ENCODE results near the gene KRTAP2-3.
"Not testable (repeated sequence)": the region's sequence is repeated elsewhere in the genome, so short reads cannot be mapped to it uniquely, and the experiment has no call there.

The KRTAP2-3 gene, protein sequence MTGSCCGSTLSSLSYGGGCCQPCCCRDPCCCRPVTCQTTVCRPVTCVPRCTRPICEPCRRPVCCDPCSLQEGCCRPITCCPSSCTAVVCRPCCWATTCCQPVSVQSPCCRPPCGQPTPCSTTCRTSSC

DNA sequence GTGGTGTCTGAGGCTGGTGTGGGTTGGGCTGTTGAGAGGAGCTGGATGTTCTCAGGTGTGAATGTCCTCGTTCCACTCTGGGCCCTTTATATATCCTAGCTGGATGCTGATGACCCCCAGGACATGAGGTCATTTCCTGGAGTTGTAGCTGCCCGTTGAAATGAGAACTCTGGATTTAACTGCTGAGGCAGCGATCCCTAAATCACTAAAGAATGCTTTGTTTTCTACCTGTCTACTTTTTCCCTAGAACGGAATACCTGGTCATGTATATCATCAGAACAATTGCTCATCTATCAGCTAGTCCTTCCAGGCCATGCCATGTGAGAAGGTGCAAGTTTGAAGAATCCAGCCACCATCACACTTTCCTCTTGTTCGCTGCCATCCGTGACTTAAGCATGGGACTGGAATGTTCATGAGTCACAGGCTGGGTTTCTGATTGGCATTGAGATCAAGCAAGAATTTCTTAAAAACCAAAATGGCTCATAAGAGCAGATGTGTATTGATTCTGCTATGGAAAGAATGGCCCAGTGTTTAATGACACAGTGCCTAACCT is at the start of gene KRTAP2-3:
KRTAP2-3 (minus strand) TSS at position 63 of the 553 bp plus-strand sequence. CDS start 64 bp downstream, outside the sequence.
- no peak for DNase-seq (ENCODE audit: low read depth, low spot score)

DNA sequence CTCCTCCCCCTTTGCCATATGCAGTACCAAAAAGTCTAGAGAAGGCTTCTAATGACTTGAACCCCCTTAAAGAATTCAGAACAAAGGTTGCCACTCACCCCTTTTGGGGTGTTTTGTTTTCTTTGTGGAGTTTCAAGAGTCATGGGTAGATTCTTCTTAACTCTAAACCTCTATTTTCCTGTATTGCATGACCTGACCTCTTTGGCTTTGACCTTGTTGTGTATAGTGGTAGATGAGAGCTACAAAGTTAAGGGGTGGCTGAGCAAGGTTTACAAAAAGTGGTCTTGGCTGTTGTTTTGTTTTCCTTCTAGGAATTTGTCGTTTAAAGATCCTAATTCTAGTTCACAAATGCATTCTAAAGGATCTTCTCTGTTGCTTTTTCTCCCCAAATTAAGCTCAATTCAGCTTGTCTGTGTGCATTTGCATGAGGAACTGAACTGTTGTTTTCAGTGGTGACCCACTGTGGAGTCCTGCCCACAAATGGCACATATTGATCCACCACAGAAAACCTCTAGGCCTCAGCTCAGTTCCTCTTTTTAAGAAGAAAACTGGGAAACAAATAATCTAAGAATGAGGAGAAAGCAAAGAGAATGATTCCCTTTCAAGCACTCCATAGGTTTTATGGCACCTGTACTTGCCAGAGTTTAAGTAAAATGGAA is 48.9 kb upstream of the KRTAP2-3 start:
- DNase-seq (ENCODE audit: low read depth, low spot score) = not testable (repeated sequence)

DNA sequence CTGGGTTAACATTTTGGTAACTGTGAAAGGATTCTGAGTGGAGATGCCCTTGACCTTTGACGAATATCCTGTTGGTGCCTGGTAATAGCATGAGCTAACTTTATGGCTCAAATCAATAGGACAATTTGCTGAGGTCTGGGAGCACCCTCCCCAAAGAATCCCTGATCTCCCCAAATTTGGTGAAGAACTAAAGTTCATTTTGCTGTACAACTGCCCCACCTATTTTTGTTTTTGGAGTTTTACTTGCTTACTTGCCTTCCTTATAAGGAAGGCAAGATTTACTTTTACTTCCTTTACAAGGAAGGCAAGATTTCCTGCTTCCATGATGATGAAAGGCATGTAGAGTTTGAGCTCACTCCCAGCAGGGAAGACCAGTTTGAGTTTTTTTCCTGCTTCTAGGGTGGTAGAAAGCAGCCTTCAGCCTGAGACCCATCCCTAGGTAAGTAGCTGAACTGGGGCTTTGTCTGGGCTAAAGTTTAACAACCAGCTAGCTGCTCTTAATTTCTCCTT is 48.1 kb upstream of the KRTAP2-3 start:
- no peak for DNase-seq (ENCODE audit: low read depth, low spot score)

DNA sequence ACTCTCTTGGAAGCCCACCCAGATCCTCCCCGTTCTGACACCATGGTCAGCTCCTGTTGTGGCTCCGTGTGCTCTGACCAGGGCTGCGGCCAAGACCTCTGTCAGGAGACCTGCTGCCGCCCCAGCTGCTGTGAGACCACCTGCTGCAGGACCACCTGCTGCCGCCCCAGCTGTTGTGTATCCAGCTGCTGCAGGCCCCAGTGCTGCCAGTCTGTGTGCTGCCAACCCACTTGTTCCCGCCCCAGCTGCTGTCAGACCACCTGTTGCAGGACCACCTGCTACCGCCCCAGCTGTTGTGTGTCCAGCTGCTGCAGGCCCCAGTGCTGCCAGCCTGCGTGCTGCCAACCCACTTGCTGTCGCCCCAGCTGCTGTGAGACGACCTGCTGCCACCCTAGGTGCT is 45.4 kb upstream of the KRTAP2-3 start, which contains the start of gene KRTAP4-9:
KRTAP4-9 (plus strand) TSS at position 43 of the 400 bp plus-strand sequence; CDS start at position 43, 0 bp downstream.
- DNase-seq (ENCODE audit: low read depth, low spot score) = not testable (repeated sequence)

DNA sequence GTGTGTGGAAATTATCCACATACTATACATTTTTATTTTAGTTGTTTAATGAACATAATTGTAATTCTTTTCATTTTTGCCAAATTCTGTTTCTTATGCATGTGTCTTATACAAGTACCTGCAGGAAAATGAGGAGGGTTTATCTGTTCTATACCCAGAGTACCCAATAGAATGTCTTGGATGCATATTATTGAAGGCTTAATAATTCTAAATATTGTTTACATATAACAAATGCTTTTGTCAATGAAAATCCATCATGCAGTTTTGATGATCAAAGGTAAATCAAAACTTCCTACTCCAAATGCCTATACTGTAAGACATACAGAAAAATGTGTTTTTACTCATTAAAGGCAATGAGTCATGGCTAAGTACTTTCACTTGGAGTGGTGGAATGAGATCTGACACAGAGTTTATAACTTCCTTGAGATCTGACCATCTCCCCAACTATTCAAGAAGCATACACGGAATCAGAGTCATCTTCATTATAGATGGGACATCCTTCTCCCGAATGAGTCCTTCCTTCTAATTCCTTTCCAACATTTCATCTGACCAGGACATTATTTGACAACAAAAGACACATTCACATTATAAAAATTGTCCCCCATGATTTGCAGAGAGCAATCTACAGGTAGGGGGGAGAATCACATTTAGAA is 44.6 kb upstream of the KRTAP2-3 start:
- not testable (repeated sequence) for DNase-seq (ENCODE audit: low read depth, low spot score)

DNA sequence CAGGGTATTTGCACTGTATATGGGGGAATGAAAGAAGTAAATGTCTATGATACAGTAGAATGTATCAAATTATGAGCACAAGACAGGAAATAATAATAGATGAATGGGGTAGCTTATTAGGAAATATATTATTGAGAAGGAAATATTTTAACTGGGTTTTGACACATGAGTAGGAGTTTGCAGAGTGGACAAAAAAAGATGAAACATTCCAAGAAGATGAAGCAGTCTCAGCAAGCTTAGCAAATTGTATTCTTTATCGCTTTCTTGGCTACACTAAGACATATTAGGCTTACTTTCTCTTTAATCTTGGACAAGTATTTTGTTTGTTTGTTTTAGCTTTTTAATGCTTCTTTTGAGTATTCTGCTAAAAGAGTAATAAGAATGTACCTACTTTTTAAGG is 44.0 kb upstream of the KRTAP2-3 start:
- DNase-seq (ENCODE audit: low read depth, low spot score) = no peak

DNA sequence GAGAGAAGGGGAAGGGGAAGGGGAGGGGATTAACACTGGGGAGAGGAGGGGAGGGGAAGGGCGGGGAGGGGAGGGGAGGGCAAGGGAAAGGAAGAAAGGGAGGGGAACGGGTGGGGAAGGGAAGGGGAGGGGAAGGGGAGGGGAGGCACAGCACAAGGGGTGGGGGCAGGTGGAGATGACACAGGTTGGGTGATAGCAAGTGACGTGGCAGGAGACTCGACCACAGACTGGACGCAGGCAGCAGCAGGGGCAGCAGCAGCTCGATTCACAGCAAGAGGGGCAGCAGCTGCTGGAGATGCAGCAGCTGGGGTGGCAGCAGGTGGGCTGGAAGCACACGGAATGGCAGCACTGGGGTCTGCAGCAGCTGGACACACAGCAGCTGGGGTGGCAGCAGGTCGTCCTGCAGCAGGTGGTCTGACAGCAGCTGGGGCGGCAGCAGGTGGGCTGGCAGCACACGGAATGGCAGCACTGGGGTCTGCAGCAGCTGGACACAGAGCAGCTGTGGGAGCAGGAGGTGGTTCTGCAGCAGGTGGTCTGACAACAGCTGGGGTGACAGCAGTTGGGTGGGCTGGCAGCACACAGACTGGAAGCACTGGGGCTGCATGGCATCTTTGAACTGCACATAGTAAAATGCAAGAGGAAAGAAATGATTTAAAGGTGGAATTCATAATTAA is 41.8 kb upstream of the KRTAP2-3 start, which contains the start of gene KRTAP4-16:
KRTAP4-16 (minus strand) TSS at position 624 of the 674 bp plus-strand sequence; CDS start at position 624, 0 bp downstream.
- no peak for DNase-seq (ENCODE audit: low read depth, low spot score)

DNA sequence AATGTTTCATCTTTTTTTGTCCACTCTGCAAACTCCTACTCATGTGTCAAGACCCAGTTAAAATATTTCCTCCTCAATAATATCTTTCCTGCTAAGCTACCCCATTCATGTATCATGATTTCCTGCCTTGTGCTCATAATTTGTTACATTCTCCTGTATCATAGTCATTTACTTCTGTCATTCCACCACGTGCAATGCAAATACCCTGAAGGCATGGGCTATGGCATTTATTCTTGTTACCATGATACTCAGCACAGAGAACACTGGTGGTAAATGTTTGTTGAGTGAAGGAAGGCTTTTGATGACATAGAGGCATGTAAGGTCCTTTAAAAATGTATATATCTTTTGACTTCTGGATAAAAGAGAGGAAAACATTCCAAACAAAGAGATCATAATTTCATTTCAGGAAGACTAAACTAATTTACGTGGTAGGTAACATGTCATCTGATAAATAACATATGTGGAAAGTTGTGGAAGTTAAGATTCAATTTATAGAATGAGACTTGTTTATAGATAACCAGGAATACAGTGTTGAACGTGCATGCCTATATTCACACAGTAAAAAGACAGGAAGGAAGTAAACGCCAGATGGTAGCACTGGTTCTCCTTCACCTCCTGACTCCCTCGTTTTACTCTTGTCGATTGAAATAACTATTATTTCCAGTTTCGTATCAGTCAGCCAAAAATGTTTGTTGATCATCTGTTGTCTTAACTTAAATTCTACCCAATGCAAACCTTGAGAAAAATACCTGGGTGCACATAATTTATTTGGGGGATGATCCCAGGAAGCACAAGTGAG is 40.0 kb upstream of the KRTAP2-3 start:
- DNase-seq (ENCODE audit: low read depth, low spot score) = not testable (repeated sequence)

DNA sequence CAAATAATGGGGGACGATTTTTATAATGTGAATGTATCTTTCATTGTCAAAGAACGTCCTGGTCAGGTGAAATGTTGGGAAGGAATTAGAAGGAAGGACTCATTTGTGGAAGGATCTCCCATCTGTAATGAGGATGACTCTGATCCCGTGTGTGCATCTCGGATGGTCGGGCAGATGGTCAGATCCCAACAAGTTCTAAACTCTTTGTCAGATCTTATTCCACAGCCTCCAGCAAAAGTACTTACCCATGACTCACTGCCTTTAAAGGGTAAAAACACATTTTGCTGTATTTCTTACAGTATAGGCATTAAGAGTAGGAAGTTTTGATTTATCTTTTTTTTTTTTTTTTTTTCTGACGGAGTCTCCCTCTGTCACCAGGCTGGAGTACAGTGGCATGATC is 38.6 kb upstream of the KRTAP2-3 start:
- DNase-seq (ENCODE audit: low read depth, low spot score) = no peak

DNA sequence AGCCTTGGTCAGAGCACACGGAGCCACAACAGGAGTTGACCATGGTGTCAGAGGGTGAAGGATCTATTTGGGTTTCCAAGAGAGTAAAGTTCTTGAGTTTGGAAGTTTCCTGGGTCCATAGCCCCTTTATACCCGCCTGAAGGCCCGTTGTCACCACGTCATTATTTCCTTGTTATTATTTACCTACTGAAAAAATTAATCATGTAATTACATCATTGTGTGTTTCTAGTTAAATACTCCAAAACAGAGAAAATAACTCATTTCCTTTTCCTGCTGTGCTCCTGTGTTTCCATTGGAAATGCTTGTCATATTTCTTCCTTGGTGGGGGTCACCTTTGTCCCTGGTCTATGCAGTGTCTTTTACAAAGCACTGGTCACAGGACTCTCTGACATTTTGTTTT is 38.1 kb upstream of the KRTAP2-3 start, which contains the start of gene KRTAP4-8:
KRTAP4-8 (minus strand) TSS at position 101 of the 400 bp plus-strand sequence; CDS start at position 43, 58 bp downstream.
- no peak for DNase-seq (ENCODE audit: low read depth, low spot score)

DNA sequence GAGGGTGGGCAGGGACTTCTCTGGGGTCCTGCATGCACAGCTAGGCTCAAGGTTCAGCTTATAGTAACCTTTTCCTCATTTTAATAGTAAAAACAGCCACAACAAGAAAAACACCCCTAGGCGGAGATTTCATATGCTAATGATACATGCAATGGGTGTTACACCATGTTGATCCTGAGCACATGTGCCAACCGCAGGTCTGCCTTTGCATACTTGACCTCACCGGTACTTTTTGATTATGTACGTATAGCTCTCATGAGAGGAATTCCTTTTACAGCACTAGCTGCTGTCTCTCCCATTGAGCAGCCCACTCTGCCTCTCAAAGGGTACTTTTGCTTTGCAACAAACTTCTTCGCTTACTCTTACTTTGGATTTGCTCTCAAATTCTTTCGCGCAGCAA is 36.1 kb upstream of the KRTAP2-3 start:
- no peak for DNase-seq (ENCODE audit: low read depth, low spot score)

DNA sequence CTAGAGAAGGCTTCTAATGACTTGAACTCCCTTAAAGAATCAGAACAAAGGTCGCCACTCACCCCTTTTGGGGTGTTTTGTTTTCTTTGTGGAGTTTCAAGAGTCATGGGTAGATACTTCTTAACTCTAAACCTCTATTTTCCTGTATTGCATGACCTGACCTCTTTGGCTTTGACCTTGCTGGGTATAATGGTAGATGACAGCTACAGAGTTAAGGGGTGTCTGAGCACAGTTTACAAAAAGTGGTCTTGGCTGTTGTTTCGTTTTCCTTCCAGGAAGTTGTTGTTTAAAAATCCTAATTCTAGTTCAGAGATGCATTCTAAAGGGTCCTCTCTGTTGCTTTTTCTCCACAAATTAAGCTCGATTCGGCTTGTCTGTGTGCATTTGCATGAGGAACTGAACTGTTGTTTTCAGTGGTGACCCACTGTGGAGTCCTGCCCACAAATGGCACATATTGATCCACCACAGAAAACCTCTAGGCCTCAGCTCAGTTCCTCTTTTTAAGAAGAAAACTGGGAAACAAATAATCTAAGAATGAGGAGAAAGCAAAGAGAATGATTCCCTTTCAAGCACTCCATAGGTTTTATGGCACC is 28.9 kb upstream of the KRTAP2-3 start:
- not testable (repeated sequence) for DNase-seq (ENCODE audit: low read depth, low spot score)

DNA sequence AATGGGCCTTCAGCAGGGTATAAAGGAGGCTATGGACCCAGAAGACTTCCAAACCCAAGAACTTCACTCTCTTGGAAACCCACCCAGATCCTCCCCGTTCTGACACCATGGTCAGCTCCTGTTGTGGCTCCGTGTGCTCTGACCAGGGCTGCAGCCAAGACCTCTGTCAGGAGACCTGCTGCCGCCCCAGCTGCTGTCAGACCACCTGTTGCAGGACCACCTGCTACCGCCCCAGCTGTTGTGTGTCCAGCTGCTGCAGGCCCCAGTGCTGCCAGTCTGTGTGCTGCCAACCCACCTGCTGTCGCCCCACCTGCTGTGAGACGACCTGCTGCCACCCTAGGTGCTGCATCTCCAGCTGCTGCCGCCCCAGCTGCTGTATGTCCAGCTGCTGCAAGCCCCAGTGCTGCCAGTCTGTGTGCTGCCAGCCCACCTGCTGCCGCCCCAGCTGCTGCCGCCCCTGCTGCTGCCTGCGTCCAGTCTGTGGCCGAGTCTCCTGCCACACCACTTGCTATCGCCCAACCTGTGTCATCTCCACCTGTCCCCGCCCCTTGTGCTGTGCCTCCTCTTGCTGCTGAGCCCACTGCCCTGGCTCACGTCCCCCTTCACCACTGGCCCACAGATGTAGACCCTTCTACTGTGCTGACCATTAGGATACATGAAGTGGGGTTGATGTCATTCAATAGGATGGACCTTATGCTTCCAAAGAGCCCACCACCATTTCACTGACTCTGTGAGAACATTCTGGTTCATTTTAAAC is 24.4 kb upstream of the KRTAP2-3 start, which contains the start of gene KRTAP4-7:
KRTAP4-7 (plus strand) TSS at position 51 of the 757 bp plus-strand sequence; CDS start at position 108, 57 bp downstream.
- not testable (repeated sequence) for DNase-seq (ENCODE audit: low read depth, low spot score)

DNA sequence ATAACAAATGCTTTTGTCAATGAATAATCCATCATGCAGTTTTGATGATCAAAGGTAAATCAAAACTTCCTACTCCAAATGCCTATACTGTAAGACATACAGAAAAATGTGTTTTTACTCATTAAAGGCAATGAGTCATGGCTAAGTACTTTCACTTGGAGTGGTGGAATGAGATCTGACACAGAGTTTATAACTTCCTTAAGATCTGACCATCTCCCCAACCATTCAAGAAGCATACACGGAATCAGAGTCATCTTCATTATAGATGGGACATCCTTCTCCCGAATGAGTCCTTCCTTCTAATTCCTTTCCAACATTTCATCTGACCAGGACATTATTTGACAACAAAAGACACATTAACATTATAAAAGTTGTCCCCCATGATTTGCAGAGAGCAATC is 23.5 kb upstream of the KRTAP2-3 start:
- not testable (repeated sequence) for DNase-seq (ENCODE audit: low read depth, low spot score)

DNA sequence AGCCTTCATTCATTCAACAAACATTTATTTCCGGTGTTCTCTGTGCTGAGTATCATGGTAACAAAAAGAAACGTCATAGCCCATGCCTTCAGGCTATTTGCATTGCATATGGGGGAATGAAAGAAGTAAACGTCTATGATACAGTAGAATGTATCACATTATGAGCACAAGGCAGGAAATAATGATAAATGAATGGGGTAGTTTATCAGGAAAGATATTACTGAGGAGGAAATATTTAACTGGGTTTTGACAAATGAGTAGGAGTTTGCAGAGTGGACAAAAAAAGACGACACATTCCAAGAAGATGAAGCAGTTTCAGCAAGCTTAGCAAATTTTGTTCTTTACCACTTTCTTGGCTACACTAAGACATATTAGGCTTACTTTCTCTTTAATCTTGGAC is 22.7 kb upstream of the KRTAP2-3 start:
- DNase-seq (ENCODE audit: low read depth, low spot score) = no peak

DNA sequence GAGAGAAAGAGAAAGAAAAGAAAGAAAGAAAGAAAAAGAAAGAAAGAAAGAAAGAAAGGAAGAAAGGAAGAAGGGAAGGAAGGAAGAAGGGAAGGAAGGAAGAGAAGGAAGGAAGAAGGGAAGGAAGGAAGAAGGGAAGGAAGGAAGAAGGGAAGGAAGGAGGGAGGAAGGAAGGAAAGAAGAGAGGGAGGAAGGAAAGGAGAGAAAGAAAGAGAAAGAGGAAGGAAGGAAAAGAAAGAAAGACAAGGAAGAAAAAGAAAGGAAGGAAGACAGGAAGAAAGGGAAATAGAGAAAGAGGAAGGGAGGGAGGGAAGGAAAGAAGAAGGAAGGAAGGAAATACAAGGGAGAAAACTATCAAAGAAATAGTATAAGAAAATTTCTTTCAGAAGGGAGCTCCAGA is 16.9 kb upstream of the KRTAP2-3 start:
- DNase-seq (ENCODE audit: low read depth, low spot score) = no peak

DNA sequence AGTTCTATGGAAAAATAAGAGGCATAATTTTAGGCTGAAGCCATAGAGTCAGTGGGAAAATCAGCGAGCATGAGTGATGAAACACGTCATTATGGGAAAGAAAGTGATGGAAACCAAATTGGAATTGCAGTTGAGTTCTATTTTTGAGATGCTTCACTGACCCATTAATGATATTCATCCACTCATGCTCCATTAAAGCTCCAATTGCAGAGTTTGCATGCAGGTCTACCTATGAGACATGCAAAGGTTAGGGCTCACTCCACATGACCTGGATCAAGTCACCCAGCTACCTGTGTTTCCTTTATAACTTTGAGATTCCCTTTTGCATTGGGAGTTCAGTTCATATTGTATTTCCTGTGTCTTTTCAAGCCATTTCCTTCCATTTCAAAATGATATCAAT is 13.8 kb upstream of the KRTAP2-3 start:
- no peak for DNase-seq (ENCODE audit: low read depth, low spot score)

DNA sequence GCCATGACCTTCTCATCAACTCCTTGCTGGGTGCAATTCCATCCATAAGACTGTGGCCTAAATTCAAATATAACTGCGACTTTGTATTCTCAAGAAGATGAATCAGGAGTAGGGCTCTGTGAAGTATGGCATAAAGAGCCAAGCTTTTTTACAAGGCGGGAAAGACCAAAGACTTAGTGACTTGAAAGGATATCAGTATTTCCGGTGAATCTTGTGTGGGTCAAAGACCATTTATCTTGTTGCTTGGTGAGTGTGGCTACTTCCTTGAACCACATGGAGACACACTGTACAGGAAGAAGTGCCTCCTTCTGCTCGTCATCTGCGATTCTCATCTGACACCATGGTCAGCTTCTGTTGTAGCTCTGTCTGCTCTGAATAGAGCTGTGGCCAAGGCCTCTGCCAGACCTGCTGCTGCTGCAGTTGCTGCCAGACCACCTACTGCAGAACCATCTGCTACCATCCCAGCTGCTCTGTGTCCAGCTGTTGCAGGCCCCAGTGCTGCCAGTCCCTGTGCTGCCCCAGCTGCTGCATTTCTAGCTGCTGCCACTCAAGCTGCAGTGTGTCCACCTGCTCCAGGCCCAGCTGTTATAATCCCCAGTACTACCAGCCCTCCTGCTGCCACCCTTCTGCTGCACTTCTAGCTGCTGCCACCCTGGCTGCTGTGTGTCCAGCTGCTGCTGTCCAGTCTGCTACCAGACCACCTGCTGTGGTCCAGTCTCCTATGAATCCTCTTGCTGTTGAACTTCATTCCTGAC is 11.9 kb upstream of the KRTAP2-3 start:
- no peak for DNase-seq (ENCODE audit: low read depth, low spot score)

DNA sequence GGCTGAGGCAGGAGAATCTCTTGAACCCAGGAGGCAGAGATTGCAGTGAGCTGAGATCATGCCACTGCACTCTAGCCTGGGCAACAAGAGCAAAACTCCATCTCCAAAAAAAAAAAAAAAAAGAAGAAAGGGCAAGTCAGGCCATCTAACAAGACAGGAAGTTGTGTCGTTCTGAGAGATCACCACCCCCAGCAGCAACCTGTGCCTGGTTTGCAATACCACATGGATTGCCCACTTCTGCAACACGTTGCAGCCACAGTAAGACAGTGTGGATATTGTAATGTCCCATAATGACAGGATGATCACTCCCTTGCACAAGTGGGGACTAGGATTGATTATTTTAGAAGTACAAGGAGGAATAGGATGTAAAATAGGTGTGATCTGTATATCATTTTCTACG is 9.1 kb upstream of the KRTAP2-3 start:
- DNase-seq (ENCODE audit: low read depth, low spot score) = no peak

Data from activated CD4-positive, CD25-positive, alpha-beta regulatory T cell treated with anti-CD3 and anti-CD28 coated beads, Interleukin-2, amount 50 U/mL, for 16 hours (primary cell).